Trophoblast cell (in vitro differentiated cells and primary cell): ENCODE measurements around the gene DAZAP1.

Source experiments
- DNase-seq, 2 donors: peaks; one replicate each; pipeline ENCODE4 v3.0.0-alpha.2; 2016
- H2AFZ ChIP-seq: 2 replicates; pipeline ENCODE4 v1.6.1; 2013; ENCODE audit warnings: low read length, moderate library complexity, mild to moderate bottlenecking; ENCODE audit not compliant: insufficient read depth, poor library complexity
- H2AK5ac ChIP-seq: 2 replicates; pipeline ENCODE4 v1.6.1; 2013; ENCODE audit warnings: mild to moderate bottlenecking, low read length
- H2BK120ac ChIP-seq: 2 replicates; pipeline ENCODE4 v1.6.1; 2013; ENCODE audit warnings: low read length, mild to moderate bottlenecking, moderate library complexity; ENCODE audit not compliant: insufficient read depth, poor library complexity
- H2BK12ac ChIP-seq: 2 replicates; pipeline ENCODE4 v1.6.1; 2013; ENCODE audit warnings: mild to moderate bottlenecking, low read length, moderate library complexity
- H2BK5ac ChIP-seq: 2 replicates; pipeline ENCODE4 v1.6.1; 2013; ENCODE audit warnings: low read length, low read depth, moderate library complexity, mild to moderate bottlenecking; ENCODE audit not compliant: poor library complexity
- H3K14ac ChIP-seq: 2 replicates; pipeline ENCODE4 v1.6.1; 2013; ENCODE audit warnings: mild to moderate bottlenecking, low read length
- H3K18ac ChIP-seq: 2 replicates; pipeline ENCODE4 v1.6.1; 2013; ENCODE audit warnings: mild to moderate bottlenecking, low read length
- H3K23ac ChIP-seq: 2 replicates; pipeline ENCODE4 v1.6.1; 2013; ENCODE audit warnings: low read length
- H3K27ac ChIP-seq: 2 replicates; pipeline ENCODE4 v1.5.1; 2013; ENCODE audit warnings: low read depth, mild to moderate bottlenecking, inconsistent platforms, low read length, moderate library complexity
- H3K27me3 ChIP-seq: 2 replicates; pipeline ENCODE4 v1.6.1; 2013; ENCODE audit warnings: inconsistent platforms, mild to moderate bottlenecking, low read length, moderate library complexity; ENCODE audit not compliant: insufficient read depth
- H3K36me3 ChIP-seq, 2 experiments: 1 replicate in 1 of 2; 2 replicates in 1 of 2; pipeline ENCODE4 v1.6.1; 2013; ENCODE audit warnings: low read length in 2 of 2, mild to moderate bottlenecking in 2 of 2, moderate library complexity in 1 of 2; ENCODE audit not compliant: insufficient read depth in 2 of 2, control insufficient read depth in 1 of 2
- H3K4ac ChIP-seq: 2 replicates; pipeline ENCODE4 v1.6.1; 2013; ENCODE audit warnings: low read depth, mild to moderate bottlenecking, low read length, moderate library complexity
- H3K4me1 ChIP-seq, 2 experiments: 1 replicate in 1 of 2; 2 replicates in 1 of 2; pipeline ENCODE4 v1.6.1; 2013; ENCODE audit warnings: low read length in 2 of 2, mild to moderate bottlenecking in 2 of 2, moderate library complexity in 1 of 2; ENCODE audit not compliant: insufficient read depth in 2 of 2, control insufficient read depth in 1 of 2
- H3K4me2 ChIP-seq: 2 replicates; pipeline ENCODE4 v1.6.1; 2013; ENCODE audit warnings: inconsistent platforms, mild to moderate bottlenecking, low read length, moderate library complexity
- H3K4me3 ChIP-seq: 2 replicates; pipeline ENCODE4 v1.5.1; 2013; ENCODE audit warnings: mild to moderate bottlenecking, low read depth, low read length, inconsistent platforms
- H3K79me1 ChIP-seq: one replicate; pipeline ENCODE4 v1.6.1; 2013; ENCODE audit warnings: low read length
- H3K79me2 ChIP-seq: 2 replicates; pipeline ENCODE4 v1.6.1; 2013; ENCODE audit warnings: low read length, mild to moderate bottlenecking; ENCODE audit not compliant: control insufficient read depth, insufficient read depth, poor library complexity
- H3K9ac ChIP-seq: 2 replicates; pipeline ENCODE4 v1.6.1; 2013; ENCODE audit warnings: mild to moderate bottlenecking, low read length
- H3K9me3 ChIP-seq: 2 replicates; pipeline ENCODE4 v1.6.1; 2013; ENCODE audit warnings: low read depth, mild to moderate bottlenecking, control low read depth, inconsistent platforms, low read length; ENCODE audit not compliant: insufficient read depth
- H4K12ac ChIP-seq: 2 replicates; pipeline ENCODE4 v1.6.1; 2013; ENCODE audit warnings: low read depth, mild to moderate bottlenecking, low read length, moderate library complexity
- H4K8ac ChIP-seq: 2 replicates; pipeline ENCODE4 v1.6.1; 2013; ENCODE audit warnings: low read depth, mild to moderate bottlenecking, low read length, moderate library complexity
- H4K91ac ChIP-seq: one replicate; pipeline ENCODE4 v1.6.1; 2013; ENCODE audit warnings: low read depth, mild to moderate bottlenecking, low read length, moderate library complexity
- WGBS: extraction: QIAGEN DNeasy Blood & Tissue Kit; methylation state at CpG from one replicate; pipeline ENCODE4 v1.1.7; 2013; ENCODE audit warnings: missing lambda C conversion rate; ENCODE audit not compliant: insufficient read length, insufficient coverage; ENCODE audit errors: extremely low coverage; 5-methylcytosine and 5-hydroxymethylcytosine counted together

Gene DAZAP1

DNA sequence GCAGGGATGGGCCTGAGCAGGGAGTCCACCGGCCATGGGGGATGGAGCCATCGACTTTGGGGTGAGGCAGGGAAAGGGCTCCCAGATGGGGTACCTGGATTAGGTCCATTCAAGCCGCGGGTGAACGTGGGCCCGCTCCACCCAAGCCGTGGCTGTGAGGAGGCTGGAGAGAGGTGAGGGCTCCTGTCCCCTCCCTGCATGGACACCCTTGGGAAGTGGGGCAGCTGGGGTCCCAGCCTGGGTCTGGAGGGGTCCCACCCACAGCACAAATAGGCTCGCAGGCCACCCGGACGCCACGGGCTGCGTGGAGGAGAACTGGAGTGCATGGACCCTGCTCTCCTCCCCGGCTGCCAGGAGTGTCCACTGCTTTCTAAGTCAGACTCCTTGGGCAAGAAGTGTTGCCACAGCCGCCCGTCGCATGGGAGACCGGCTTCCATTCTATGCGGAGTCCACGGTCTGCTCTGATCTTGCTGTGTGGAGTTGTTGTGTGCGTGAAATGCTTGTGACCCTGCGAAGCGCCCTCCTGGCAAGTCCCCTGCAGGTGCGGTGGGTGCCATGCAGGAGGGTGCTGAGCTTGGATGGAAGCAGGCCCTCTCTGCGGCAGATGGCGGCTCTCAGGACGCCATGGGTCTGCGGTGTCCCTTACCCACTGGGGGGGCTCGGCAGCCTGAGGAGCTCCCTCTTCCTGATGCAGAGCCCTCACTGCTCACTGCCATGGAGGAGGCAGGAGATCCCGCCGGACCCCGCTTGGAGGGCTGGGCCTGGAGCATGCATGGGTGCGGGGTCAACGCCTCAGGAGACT, 2.0 kb downstream of the DAZAP1 start:
- Histone ChIP-seq H4K91ac (peak overlapping the region; percentile 33), H4K12ac (no peak overlapping the region), H3K4me1 (peaks cover 28 to 30% of the 10 kb centered on the region in 2 experiments), H4K8ac (no peak overlapping the region), H2BK12ac (no peak overlapping the region), H3K14ac (peak overlapping the region; percentile 65), H3K4ac (peak overlapping the region; percentile 96), H3K27ac (peak overlapping the region; percentile 83), H2AFZ (peak overlapping the region; percentile 4), H3K9me3 (peaks cover 2% of the 10 kb centered on the region), H3K23ac (no peak overlapping the region), H3K79me2 (peaks cover 59% of the 10 kb centered on the region), H3K36me3 (peaks cover 37 to 39% of the 10 kb centered on the region in 2 experiments), H3K4me3 (peak overlapping the region; percentile 86), H2BK5ac (no peak overlapping the region), H3K18ac (no peak overlapping the region), H2BK120ac (no peak overlapping the region), H3K79me1 (peaks cover 18% of the 10 kb centered on the region), H2AK5ac (peak overlapping the region; percentile 72), H3K4me2 (peak overlapping the region; percentile 62), H3K9ac (peak overlapping the region; percentile 95), H3K27me3 (no peaks in the 10 kb centered on the region)
- DNase-seq = no peak
- no CpG with 5 or more reads among the region's 33 CpGs for WGBS

DNA sequence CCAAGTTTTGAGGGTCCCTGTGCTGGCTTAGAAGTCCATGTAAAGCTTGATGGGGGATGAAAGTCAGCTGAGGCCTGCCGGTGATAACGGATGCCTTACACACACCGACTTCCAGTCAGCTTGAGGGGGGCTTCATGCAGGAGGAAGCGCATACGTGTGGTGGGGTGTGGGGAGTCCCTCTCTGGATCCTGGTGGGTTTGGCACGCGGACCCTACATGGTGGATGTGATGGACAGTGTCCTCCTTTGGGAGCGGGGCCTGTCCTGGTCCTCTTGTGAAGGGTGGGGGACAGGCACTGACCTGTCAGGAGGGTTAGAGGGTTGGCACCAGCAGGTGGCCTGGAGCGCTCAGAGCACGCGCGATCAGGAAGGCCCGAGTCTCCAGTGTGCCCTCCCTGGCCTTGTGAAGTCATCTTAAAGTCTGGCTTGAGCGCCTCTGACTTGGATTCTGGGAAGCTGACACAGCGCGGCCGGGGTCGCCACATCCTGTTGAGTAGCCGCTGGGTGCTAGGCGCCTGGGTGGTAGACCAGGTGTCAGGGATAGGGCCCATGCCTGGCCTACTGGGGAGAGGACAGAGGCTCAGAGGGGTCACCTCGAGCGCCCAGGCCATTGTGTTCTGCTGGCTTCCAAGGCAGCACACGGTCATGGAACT, 2.9 kb downstream of the DAZAP1 start:
- Histone ChIP-seq H3K4me3 (no peak overlapping the region), H3K18ac (no peak overlapping the region), H2BK5ac (no peak overlapping the region), H3K27ac (no peak overlapping the region), H4K12ac (no peak overlapping the region), H2BK120ac (no peak overlapping the region), H2AFZ (no peak overlapping the region), H4K91ac (no peak overlapping the region), H3K79me1 (peaks cover 18% of the 10 kb centered on the region), H2AK5ac (no peak overlapping the region), H3K9me3 (peaks cover 2% of the 10 kb centered on the region), H3K4me1 (peaks cover 33 to 35% of the 10 kb centered on the region in 2 experiments), H3K79me2 (peaks cover 59% of the 10 kb centered on the region), H3K14ac (no peak overlapping the region), H3K9ac (peak overlapping the region; percentile 20), H2BK12ac (no peak overlapping the region), H3K36me3 (peaks cover 37 to 39% of the 10 kb centered on the region in 2 experiments), H3K4ac (peak overlapping the region; percentile 96), H3K4me2 (no peak overlapping the region), H3K23ac (no peak overlapping the region), H3K27me3 (no peaks in the 10 kb centered on the region), H4K8ac (no peak overlapping the region)
- DNase-seq = no peak
- no CpG with 5 or more reads among the region's 23 CpGs for WGBS

DNA sequence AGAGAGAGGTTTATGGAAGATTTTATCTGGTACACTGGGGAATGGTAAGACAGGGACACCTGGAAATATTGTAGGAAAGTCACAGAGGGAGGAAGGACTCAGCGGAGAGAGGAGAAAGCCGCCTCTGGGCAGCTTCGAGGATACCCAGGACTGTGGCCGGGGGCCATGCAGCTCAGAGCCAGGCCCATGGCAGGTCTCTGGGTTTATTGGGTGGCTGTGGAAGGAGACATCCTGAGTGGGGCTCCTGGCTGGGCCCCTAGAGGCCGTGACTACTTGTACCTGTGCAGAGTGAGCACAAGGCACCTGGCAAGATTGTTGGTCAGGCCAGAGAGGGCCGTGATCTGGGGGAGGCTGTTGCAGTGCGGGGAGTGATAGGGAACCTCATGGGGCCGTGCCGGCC, 3.4 kb downstream of the DAZAP1 start:
- H3K36me3 ChIP-seq = peaks cover 37 to 39% of the 10 kb centered on the region in 2 experiments
- H3K9ac ChIP-seq = no peak overlapping the region
- no peak overlapping the region for H4K12ac ChIP-seq
- no peak overlapping the region for H4K8ac ChIP-seq
- H3K14ac ChIP-seq = no peak overlapping the region
- no peak overlapping the region for H2BK5ac ChIP-seq
- H3K79me2 ChIP-seq = peaks cover 62% of the 10 kb centered on the region
- DNase-seq = no peak
- peak overlapping the region; percentile 96 for H3K4ac ChIP-seq
- no peak overlapping the region for H2BK120ac ChIP-seq
- H3K4me1 ChIP-seq = peaks cover 38% of the 10 kb centered on the region in 2 experiments
- H3K27me3 ChIP-seq = no peaks in the 10 kb centered on the region
- H2AK5ac ChIP-seq = no peak overlapping the region
- H3K18ac ChIP-seq = no peak overlapping the region
- no peak overlapping the region for H3K4me3 ChIP-seq
- no peak overlapping the region for H3K27ac ChIP-seq
- no peak overlapping the region for H2AFZ ChIP-seq
- peaks cover 18% of the 10 kb centered on the region for H3K79me1 ChIP-seq
- H2BK12ac ChIP-seq = no peak overlapping the region
- H3K9me3 ChIP-seq = peaks cover 2% of the 10 kb centered on the region
- H3K4me2 ChIP-seq = no peak overlapping the region
- H4K91ac ChIP-seq = no peak overlapping the region
- H3K23ac ChIP-seq = no peak overlapping the region
- no CpG with 5 or more reads among the region's 9 CpGs for WGBS

DNA sequence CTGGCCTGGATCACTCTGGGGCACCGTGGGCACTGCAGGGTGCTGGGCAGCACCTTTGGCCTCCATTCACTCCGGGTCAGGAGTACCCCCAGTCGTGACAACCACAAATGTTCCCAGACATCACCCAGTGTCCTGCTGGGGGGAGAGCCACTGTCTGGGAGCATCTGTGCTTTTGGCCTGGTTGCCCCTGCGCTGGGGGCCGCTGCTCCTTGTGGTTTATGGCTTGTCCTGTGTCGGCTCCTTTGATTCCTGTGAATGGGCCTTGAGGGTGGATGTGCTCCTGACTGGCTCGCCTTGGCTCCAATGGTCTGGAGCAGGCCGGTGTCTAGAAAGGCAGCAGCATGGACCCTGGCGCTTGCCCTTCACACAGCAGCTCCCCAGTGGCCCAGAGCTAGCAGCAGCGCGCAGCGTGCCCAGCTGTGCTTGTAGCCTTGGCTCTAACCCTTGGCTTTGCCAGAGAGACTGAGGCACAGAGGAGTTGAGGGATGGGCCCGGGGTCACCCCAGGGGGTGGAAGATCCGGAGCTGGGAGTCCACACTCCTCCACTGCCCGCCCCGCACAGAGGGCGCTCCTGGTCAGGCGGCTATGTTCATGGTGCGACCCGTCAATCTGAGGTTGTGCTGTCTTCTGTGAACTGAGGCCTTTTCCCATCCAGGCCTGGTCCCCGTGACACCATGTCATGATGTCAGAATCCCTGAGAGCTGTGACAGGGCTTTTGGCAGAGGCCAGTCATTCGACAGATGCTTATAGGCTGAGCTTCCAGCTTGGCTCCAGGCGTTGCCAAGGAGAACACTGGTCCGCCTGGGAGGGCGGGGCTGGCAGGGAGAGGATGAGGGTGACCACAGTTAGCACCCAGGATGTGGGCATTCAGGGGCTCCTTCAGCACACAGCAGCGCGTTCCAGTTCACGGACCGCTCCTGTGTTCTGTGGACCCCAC, 4.1 kb downstream of the DAZAP1 start:
- Histone ChIP-seq H2AK5ac (no peak overlapping the region), H2AFZ (no peak overlapping the region), H4K8ac (no peak overlapping the region), H3K4me2 (no peak overlapping the region), H2BK5ac (no peak overlapping the region), H4K91ac (no peak overlapping the region), H3K9ac (no peak overlapping the region), H3K79me1 (peaks cover 18% of the 10 kb centered on the region), H3K4me3 (no peak overlapping the region), H3K14ac (no peak overlapping the region), H3K27ac (no peak overlapping the region), H3K4me1 (peaks cover 41 to 43% of the 10 kb centered on the region in 2 experiments), H3K79me2 (peaks cover 70% of the 10 kb centered on the region), H3K36me3 (peaks cover 44 to 46% of the 10 kb centered on the region in 2 experiments), H4K12ac (no peak overlapping the region), H3K27me3 (no peaks in the 10 kb centered on the region), H3K23ac (no peak overlapping the region), H2BK120ac (no peak overlapping the region), H3K4ac (peak overlapping the region; percentile 96), H2BK12ac (no peak overlapping the region), H3K9me3 (peaks cover 2% of the 10 kb centered on the region), H3K18ac (no peak overlapping the region)
- WGBS = no CpG with 5 or more reads among the region's 29 CpGs
- peak; percentile 26 to 44 for DNase-seq
